Colonic mucosa (tissue), 4 donors: ENCODE results near the gene THBS4. TPM values are rescaled to one million over a fixed set of nuclear protein-coding genes. Genes with fewer than 3 reads are reported as not detected.

Experiments
- DNase-seq: peaks from one replicate; pipeline ENCODE4 v3.0.0-alpha.2; 2020
- H3K27ac ChIP-seq: fragments of 200-600 bp; one replicate; pipeline ENCODE4 v1.8.0; 2021
- H3K27me3 ChIP-seq: fragments of 200-600 bp; one replicate; pipeline ENCODE4 v1.8.0; 2021
- H3K36me3 ChIP-seq: fragments of 200-600 bp; one replicate; pipeline ENCODE4 v1.8.0; 2021
- H3K4me1 ChIP-seq: fragments of 200-600 bp; one replicate; pipeline ENCODE4 v1.8.0; 2021; ENCODE audit warnings: mild to moderate bottlenecking
- H3K4me3 ChIP-seq: fragments of 200-600 bp; one replicate; pipeline ENCODE4 v1.8.0; 2021
- H3K9ac ChIP-seq, 2 donors: one replicate each; pipeline ENCODE4 v1.7.0; 2013; ENCODE audit warnings: control low read depth in 2 of 2, low read depth in 2 of 2, low read length in 2 of 2
- H3K9me3 ChIP-seq: fragments of 200-600 bp; one replicate; pipeline ENCODE4 v1.8.0; 2021
- intact Hi-C: fragments of 100-400 bp; cut with DNase I; formaldehyde crosslinking; loops from one replicate; pipeline ENCODE4 v1.14.1; 2022
- total RNA-seq, 2 donors: library from RNA; stranded (reverse); fragmentation: NEBNext Ultra II Directional in 1 of 2; extraction: Animal tissue kit (Norgen Biotek cat#: 25700) in 1 of 2; gene quantifications; one replicate each; pipeline ENCODE4 v1.2.1, GENCODE V29; 2021
- TF ChIP-seq, protein P1 (sequence below): fragments of 200-600 bp; IDR thresholded peaks from one replicate; pipeline ENCODE4 v1.8.0; 2022; ENCODE audit warnings: antibody characterized with exemption, mild to moderate bottlenecking
- donor health status: healthy.
- donor health status: DM: no; HTN: no; CAD: no.
- donor health status: DM: no; HTN: no; CAD: no.

Gene THBS4
- total RNA-seq, 2 donors from 2014 or later: 0.27 to 9.1 TPM

GRCh38 chr5:80125962-80126480 is 90.9 kb downstream of the THBS4 start:
- Histone ChIP-seq H3K9ac (no peak overlapping the region), H3K36me3 (no peaks in the 10 kb centered on the region), H3K27ac (no peak overlapping the region), H3K27me3 (no peaks in the 10 kb centered on the region), H3K4me1 (no peaks in the 10 kb centered on the region), H3K4me3 (no peak overlapping the region), H3K9me3 (no peaks in the 10 kb centered on the region)
- TF ChIP-seq, protein P1, sequence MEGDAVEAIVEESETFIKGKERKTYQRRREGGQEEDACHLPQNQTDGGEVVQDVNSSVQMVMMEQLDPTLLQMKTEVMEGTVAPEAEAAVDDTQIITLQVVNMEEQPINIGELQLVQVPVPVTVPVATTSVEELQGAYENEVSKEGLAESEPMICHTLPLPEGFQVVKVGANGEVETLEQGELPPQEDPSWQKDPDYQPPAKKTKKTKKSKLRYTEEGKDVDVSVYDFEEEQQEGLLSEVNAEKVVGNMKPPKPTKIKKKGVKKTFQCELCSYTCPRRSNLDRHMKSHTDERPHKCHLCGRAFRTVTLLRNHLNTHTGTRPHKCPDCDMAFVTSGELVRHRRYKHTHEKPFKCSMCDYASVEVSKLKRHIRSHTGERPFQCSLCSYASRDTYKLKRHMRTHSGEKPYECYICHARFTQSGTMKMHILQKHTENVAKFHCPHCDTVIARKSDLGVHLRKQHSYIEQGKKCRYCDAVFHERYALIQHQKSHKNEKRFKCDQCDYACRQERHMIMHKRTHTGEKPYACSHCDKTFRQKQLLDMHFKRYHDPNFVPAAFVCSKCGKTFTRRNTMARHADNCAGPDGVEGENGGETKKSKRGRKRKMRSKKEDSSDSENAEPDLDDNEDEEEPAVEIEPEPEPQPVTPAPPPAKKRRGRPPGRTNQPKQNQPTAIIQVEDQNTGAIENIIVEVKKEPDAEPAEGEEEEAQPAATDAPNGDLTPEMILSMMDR: no peak
- intact Hi-C loops: no loop called here
- no peak for DNase-seq

GRCh38 chr5:80127116-80127552 is 92.0 kb downstream of the THBS4 start:
- Histone ChIP-seq H3K27ac (no peak overlapping the region), H3K9me3 (no peaks in the 10 kb centered on the region), H3K4me3 (no peak overlapping the region), H3K9ac (no peak overlapping the region), H3K27me3 (no peaks in the 10 kb centered on the region), H3K36me3 (no peaks in the 10 kb centered on the region), H3K4me1 (no peaks in the 10 kb centered on the region)
- TF ChIP-seq, protein P1: no peak
- DNase-seq: no peak
- intact Hi-C loops: no loop called here

GRCh38 chr5:80128141-80128540 is 93.0 kb downstream of the THBS4 start:
- no peak overlapping the region for H3K9ac ChIP-seq
- H3K4me1 ChIP-seq: no peaks in the 10 kb centered on the region
- no peak for DNase-seq
- no peaks in the 10 kb centered on the region for H3K27me3 ChIP-seq
- H3K36me3 ChIP-seq: no peaks in the 10 kb centered on the region
- no peak overlapping the region for H3K4me3 ChIP-seq
- intact Hi-C loops: no loop called here
- H3K9me3 ChIP-seq: no peaks in the 10 kb centered on the region
- TF ChIP-seq, protein P1: no peak
- H3K27ac ChIP-seq: no peak overlapping the region

DNA sequence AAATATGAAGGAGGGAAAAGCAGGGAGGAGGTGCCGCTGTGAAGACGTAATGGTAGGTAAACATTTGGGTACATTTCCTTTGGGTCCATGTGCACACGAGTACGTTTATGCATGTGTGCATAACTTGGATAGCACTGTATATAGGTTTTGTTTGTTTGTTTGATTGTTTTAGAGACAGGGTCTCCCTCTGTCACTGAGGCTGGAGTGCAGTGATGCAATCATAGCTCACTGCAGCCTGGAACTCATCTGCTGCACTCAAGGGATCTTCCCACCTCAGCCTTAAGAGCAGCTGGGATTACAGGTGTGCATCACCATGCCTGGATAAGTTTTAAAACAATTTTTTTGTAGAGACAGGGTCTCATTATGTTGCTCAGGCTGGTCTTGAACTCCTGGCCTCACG is 94.0 kb downstream of the THBS4 start:
- DNase-seq: no peak
- no peak overlapping the region for H3K27ac ChIP-seq
- H3K9ac ChIP-seq: no peak overlapping the region
- intact Hi-C loops: no loop called here
- no peaks in the 10 kb centered on the region for H3K36me3 ChIP-seq
- TF ChIP-seq, protein P1: no peak
- H3K4me1 ChIP-seq: no peaks in the 10 kb centered on the region
- no peak overlapping the region for H3K4me3 ChIP-seq
- no peaks in the 10 kb centered on the region for H3K27me3 ChIP-seq
- no peaks in the 10 kb centered on the region for H3K9me3 ChIP-seq

Other genes starting within 250 kb of the THBS4 start
- 1 to 10 TPM; 8.3 to 9.4 TPM for gene MTX3, start 44.1 kb upstream of the THBS4 start, total RNA-seq
- 100 to 1,000 TPM; 138 to 141 TPM for gene SERINC5, start 220.7 kb downstream of the THBS4 start, total RNA-seq